Stomach (tissue), 4 donors: ENCODE measurements around the gene LBHD1.

ENCODE experiments used
- CTCF ChIP-seq, 7 experiments: fragments of 450-650 bp in 4 of 7; fragments of 200-600 bp in 3 of 7; sonication (generic) in 3 of 7; IDR thresholded peaks; one replicate each; pipeline ENCODE4 v1.5.1; 2016 to 2019; ENCODE audit warnings: antibody characterized with exemption in 7 of 7, control low read depth in 2 of 7, mild to moderate bottlenecking in 1 of 7
- EP300 ChIP-seq: sonication (generic); formaldehyde crosslinking; IDR thresholded peaks from one replicate; pipeline ENCODE4 v1.6.1; 2017; ENCODE audit warnings: antibody characterized with exemption
- POLR2A ChIP-seq, 4 donors: fragments of 450-650 bp; IDR thresholded peaks; one replicate each; pipeline ENCODE4 v1.6.1; 2016; ENCODE audit warnings: antibody characterized with exemption in 4 of 4, control low read depth in 2 of 4, mild to moderate bottlenecking in 1 of 4, moderate library complexity in 1 of 4
- POLR2AphosphoS5 ChIP-seq, 3 donors: sonication (generic); formaldehyde crosslinking; IDR thresholded peaks; one replicate each; pipeline ENCODE4 v1.6.1; 2016; ENCODE audit warnings: antibody characterized with exemption in 3 of 3

GRCh38 chr11:62613291-62613778 is 58.7 kb downstream of the LBHD1 start:
- no peak for TF ChIP-seq CTCF (IDR thresholded peaks at IDR 0.05)
- no peak for TF ChIP-seq POLR2AphosphoS5 (IDR thresholded peaks at IDR 0.05)
- no peak for TF ChIP-seq POLR2A (IDR thresholded peaks at IDR 0.05)
- TF ChIP-seq EP300, result no peak
